GM15510 (cell line): ENCODE measurements around the gene RTN4.

Source experiments
- POLR2A ChIP-seq: IDR thresholded peaks from 3 replicates; pipeline ENCODE4 v1.6.1; 2011; ENCODE audit warnings: borderline replicate concordance; ENCODE audit not compliant: insufficient read length; ENCODE audit errors: extremely low read depth

Gene RTN4

GRCh38 chr2:55051026-55051866, 995 bp upstream of the RTN4 start:
- no peak for TF ChIP-seq POLR2A

GRCh38 chr2:55049821-55050099, 491 bp downstream of the RTN4 start:
- TF ChIP-seq POLR2A, result no peak

GRCh38 chr2:55049043-55049820, 1.0 kb downstream of the RTN4 start:
- no peak for TF ChIP-seq POLR2A

GRCh38 chr2:55048508-55049042, 1.7 kb downstream of the RTN4 start:
- no peak for TF ChIP-seq POLR2A

GRCh38 chr2:55047677-55048299, 2.5 kb downstream of the RTN4 start:
- TF ChIP-seq POLR2A, result no peak

- no peak for TF ChIP-seq POLR2A
These were observed 4.5 kb downstream of the RTN4 start for GRCh38 chr2:55045780-55046179.

GRCh38 chr2:55043841-55044240, 6.4 kb downstream of the RTN4 start:
- no peak for TF ChIP-seq POLR2A

GRCh38 chr2:55038428-55038827, 11.8 kb downstream of the RTN4 start:
- no peak for TF ChIP-seq POLR2A

- TF ChIP-seq POLR2A, result no peak
These were observed 14.5 kb downstream of the RTN4 start for GRCh38 chr2:55035716-55036115.

GRCh38 chr2:55033921-55034320, 16.3 kb downstream of the RTN4 start:
- TF ChIP-seq POLR2A, result no peak

GRCh38 chr2:55033076-55033742, 17.0 kb downstream of the RTN4 start:
- TF ChIP-seq POLR2A, result no peak

GRCh38 chr2:55031505-55031904, 18.7 kb downstream of the RTN4 start:
- no peak for TF ChIP-seq POLR2A

- TF ChIP-seq POLR2A, result no peak
These were observed 19.5 kb downstream of the RTN4 start for GRCh38 chr2:55030766-55031165.

- no peak for TF ChIP-seq POLR2A
These were observed 21.2 kb downstream of the RTN4 start for GRCh38 chr2:55029098-55029497.

GRCh38 chr2:55027226-55027625, 23.0 kb downstream of the RTN4 start:
- TF ChIP-seq POLR2A, result no peak
